Fibroblast of skin of left quadriceps (primary cell): ENCODE measurements around the gene PHC3.
"Not testable (repeated sequence)": the region's sequence is repeated elsewhere in the genome, so short reads cannot be mapped to it uniquely, and the experiment has no call there.

ENCODE experiments used
- DNase-seq, 2 experiments: peaks; one replicate each; pipeline ENCODE4 v3.0.0-alpha.2; 2013; ENCODE audit warnings: low read depth in 2 of 2

PHC3 gene

GRCh38 chr3:170195759-170196158, 14.2 kb upstream of the PHC3 start:
- not testable (repeated sequence) for DNase-seq

GRCh38 chr3:170189398-170190256, 8.1 kb upstream of the PHC3 start:
- DNase-seq, result no peak

GRCh38 chr3:170180079-170180907, 1.2 kb downstream of the PHC3 start:
- no peak for DNase-seq

- DNase-seq, result no peak
Measured at GRCh38 chr3:170179432-170179831, 2.1 kb downstream of the PHC3 start.

GRCh38 chr3:170178651-170179050, 2.9 kb downstream of the PHC3 start:
- DNase-seq, result no peak

- DNase-seq, result no peak
Measured at GRCh38 chr3:170171563-170171962, 10.0 kb downstream of the PHC3 start.

DNA sequence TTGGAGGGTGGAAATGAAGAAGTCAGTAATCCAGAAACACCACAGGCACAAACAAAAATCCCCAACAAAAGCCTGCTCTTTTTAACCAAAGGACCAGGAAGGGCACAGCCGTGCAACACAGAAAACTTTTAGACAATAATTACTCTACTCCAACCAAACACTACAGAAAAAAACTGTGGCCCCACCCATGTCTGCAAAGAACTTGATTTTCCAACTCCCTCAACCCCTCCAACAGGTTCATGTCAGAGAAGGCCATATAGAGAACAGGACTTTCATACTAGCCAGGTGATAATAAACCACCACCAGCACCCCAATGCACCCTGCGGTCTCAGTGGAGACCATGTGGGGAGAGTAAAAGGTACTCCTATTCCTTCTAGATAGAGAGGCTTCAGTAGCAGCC, 16.8 kb downstream of the PHC3 start:
- no peak for DNase-seq

DNA sequence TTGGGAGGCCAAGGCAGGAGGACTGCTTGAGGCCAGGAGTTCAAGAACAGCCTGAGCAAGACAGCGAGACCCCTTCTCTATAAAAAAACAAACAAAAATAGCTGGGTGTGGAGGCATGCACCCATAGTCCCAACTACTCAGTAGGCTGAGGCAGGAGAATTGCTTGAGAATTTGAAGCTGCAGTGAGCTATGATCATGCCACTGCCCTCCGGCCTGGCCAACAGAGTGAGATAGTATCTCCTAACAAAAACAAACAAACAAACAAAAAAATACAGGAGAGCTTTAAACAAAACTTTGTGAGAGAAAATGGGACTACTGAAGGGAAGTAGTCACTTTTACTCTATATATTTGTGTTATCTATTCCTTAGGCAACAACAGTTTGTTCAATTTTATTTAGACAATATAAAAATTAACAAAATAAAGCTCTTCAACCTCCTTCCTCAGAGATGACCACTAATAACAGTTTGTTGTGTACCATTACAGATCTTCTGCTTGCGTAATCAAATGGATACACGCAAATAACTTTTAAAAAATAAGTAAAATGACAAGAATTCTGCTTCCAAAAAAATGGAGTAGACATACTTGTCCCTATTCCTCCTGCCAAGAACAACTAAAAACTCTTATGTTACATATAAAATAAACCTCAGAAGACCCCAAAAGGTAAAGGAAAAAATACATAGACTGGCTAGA, 17.4 kb downstream of the PHC3 start:
- DNase-seq, result no peak

DNA sequence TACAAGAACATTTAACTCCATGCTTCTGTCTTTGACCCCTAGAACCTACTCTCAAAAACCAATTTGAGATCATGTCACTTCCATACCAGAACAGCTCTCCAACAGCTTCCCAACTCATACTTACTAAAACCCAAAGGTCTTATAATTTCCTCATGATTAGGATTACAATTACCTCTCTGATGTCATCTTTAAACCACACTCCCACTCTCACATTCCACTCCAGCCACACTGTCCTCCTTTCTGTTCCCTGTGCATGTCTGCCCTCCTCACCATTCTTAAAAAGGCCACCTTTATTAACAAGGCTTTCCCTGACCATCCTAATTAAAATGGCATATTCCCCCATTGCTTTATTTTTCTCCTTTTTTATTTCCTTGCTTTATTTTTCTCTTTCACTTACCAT, 18.9 kb downstream of the PHC3 start:
- DNase-seq, result no peak

DNA sequence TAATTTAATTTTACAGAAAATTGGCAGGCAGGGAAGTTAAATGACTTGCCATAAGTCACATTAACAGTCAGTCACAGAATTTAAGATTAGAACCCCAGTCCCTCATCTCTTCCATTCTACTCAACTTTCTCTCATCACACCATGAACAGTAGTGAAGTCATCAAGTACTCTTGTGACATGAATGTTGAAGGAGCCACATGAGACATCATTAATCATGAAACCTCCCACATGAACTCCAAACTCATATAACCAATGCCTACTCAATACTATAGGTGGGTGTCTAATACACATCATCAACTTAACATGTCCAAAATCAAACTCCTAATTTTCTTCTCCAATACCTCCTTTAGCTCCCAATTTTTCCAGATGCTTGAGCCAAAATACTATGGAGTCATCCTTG, 19.5 kb downstream of the PHC3 start:
- no peak for DNase-seq

DNA sequence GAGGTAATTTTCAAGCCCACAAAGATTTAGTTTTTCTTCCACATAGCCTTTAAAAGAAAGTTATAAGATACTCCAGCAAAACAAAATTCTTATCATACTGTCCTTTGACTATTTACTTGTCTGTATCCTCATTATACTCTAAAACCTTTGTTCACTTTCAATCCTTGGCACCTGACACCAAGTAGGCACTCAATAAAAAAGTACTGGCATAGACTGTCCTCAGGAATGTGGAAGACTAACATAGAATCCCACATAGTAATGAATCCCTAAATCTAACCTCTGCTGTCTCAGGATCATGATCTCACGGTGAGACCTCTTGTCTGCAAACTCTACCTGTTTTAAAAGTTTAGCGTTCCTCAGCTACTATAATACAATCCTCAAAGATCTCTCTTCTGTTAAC, 21.6 kb downstream of the PHC3 start:
- DNase-seq, result no peak

DNA sequence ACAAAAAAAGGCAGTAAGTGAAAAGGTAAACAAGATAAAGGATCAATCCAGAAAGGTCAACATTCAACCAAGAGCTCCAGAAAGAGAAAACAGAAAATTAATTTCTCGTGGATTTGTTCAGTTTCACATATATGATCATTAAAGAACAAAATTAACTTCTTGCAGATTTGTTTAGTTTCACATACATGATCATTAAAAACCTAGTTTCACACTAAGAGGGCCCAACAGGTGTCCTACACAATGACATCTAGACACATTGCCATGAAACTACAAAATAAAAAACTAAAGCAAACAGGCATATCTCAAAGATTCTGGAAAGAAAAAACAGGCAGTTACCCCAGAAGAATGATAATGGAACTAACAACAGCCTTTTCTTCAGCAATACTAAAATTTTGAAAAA, 22.1 kb downstream of the PHC3 start:
- no peak for DNase-seq

DNA sequence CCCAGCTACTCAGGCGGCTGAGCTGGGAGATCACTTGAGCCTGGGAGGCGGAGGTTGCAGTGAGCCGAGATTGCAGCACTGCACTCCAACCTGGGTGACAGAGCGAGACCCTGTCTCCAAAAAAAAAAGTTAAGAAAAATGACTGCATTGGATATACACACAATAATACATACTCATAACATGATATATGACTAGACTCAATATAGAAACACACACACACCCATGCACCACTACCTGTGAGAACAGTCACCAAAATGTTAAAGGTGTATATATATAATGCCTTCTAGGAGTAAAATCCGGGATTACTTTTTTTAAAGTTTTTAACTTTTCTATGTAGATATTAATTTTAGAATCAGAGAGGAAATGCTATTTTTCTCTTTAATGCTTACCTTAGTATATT, 25.9 kb downstream of the PHC3 start:
- DNase-seq, result no peak

GRCh38 chr3:170154569-170155143, 26.9 kb downstream of the PHC3 start:
- DNase-seq, result no peak

- DNase-seq, result peak in 1 of 2 experiments; percentile 12
Measured at GRCh38 chr3:170154084-170154483, 27.4 kb downstream of the PHC3 start.

- no peak for DNase-seq
Measured at GRCh38 chr3:170151536-170151935, 30.0 kb downstream of the PHC3 start.

DNA sequence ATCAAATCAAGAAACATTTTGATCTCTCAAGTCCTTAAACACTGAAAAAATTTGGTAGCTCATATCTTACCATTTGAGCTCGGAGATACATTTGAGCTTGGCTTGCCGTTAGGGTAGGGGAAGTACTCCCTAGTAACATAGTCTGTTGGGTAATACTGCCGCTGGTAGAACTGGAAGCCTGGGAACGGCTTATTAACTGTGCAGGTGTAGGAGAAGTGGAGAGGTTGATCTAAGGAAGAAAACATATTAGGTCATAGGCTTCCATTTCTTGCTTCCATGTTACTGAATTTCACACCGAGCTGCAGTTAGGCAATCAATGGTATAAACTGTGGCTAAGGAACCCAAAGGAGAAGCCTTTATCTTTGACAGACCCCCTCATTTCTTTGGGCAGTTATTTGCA, 32.5 kb downstream of the PHC3 start:
- DNase-seq, result no peak

- no peak for DNase-seq
Measured at GRCh38 chr3:170145278-170145677, 36.3 kb downstream of the PHC3 start.

DNA sequence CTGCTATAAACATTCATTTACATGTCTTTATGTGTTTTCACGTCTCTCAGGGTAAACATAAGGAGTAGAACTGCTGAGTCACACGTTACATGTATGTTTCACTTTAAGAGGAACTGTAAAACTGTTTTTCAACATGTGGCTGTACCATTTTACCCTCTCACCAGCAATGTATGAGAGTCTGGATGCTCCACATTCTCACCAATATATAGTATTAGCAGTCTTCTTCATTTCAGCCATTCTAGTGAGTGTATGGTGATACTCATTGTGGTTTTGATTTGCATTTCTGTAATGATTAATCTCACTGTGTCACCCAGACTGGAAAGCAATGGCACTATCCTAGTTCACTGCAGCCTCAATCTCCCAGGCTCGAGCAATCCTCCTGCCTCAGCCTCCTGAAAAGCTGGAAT, 37.1 kb downstream of the PHC3 start:
- no peak for DNase-seq

DNA sequence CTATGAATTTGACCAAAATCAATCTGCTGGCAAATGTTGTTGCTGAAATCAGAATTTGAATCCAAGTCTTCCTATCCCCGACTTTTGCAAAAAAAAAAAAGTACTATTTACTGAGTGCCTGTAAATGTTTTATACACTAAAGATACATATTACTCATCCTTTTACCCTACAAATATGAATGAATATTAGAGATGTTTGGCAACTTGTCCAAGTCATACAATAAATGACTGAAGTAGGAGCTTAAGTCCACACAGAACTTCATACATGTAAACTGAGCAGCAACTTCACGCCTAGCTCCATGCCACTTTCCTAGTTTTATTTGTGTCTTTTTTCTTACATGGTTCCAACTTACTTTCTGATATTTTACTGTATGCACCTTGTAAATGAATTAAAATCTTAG, 39.2 kb downstream of the PHC3 start:
- no peak for DNase-seq

DNA sequence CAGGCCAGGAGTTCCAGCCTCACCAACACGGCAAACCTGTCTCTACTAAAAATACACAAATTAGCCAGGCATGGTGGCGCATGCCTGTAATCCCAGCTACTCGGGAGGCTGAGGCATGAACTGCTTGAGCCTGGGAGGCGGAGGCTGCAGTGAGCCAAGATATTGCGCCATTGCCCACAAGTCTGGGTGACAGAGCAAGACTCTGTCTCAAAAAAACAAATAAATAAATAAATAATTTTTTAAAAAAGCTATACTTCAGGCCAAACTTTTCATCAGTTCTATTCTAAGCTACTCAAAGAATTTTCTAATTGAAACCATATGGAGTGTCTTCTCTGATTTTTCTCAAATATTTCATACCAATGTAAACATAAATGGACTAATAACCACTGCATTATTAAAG, 43.5 kb downstream of the PHC3 start:
- peak; percentile 23 to 24 for DNase-seq

GRCh38 chr3:170132335-170132734, 49.2 kb downstream of the PHC3 start:
- no peak for DNase-seq
